Activated T-cell treated with anti-CD3 and anti-CD28 coated beads for 24 hours (primary cell): ENCODE data around the gene SLC6A15.

Experiments
- DNase-seq: peaks from one replicate; pipeline ENCODE4 v3.0.0-alpha.2; 2020; ENCODE audit warnings: low read depth

SLC6A15 gene

DNA sequence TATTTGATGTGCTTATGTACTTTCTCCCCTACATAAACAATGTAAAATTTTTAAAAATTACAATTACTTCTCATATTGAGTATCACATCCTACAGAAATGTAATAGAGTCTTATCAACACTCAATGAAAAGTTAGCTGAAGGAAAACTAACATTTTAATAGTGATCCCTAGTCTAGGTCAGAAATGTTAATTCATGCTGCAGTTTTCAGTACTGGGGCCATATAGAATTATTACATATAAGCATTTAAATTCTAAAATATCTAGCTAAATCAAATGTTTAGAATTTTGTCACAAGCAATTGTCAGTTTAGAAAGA, 37.8 kb downstream of the SLC6A15 start:
- no peak for DNase-seq

DNA sequence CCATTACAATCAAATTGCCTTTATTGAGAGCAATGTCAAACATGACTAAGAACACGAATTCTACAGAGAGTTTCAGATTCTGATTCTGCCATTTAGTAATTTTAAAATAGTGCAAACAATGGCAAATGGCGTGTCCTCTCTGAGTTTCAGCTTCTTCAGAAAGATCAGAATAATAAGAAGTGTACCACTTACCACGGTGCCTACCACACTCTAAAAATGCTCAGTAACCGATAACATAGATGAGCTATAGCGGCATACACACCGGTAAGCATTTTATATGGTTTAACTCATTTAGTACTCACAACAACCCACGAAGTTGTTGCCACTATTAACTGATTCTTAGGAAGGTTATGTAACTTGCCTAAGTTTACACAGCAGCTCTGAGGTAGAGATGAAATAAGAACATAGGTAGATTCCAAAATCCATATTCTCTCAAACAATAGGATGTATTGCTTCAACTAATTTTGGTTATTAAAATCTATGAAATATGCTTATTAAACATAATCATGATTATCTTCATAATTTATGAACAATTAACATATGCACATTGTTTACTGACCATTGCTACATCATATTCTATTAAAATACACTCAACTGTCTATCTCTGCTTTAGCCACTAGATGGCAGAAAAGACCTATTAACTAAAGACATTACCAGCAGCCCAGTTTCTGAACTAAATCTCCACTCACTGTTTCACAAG, 38.3 kb downstream of the SLC6A15 start:
- DNase-seq = no peak

DNA sequence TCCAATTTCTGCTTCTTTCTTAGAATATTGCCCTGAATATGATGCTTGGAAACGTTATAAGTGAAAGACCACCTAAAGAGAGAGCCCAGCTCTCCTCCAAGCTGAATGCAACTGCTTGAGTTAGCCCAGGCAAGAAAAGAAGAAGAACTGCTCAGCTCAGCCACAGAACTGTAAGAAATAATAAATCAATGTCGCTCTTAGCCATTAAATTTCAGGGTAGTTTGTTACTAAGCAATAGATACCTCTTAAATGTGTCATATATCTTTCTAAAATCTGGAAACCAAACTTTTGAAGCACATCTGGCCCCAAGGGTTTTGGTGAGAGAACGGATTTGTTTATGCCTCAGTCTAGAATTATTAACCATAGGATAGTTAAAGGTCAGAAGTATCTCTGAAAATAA, 50.4 kb downstream of the SLC6A15 start:
- no peak for DNase-seq

DNA sequence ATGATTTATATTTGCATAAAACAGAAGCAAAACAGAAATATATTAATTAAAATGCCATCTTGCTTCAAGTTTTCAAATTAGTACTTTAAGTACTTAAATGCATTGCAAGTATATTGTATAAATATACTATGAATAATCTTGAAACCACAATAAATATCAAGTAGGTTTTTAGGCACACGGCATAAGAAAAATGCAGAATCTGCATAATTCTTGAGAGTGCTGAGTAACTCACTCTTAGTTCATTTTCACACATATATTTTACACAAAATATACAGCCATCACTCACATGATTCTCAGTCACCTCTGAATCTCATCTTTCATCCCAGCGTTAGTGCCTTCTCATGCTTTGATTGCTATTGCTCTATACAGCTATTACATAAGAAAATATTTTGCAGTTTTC, 51.9 kb downstream of the SLC6A15 start:
- no peak for DNase-seq

DNA sequence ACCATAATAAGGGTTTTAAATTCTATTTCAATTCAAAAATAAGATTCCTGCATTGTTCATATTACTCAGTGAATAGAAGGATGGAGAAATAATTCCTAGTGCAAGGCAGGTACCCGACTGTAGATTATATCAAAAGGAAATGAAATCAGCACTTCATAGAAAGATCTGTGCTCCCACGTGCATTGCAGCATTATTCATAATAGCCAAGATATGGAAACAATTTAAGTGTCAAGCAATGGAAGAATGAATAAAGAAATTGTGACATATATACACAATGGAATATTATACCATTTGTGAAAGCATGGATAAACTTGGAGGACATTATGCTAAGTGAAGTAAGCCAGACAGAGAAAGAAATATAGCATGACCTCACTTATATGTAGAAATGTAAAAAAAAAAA, 53.8 kb downstream of the SLC6A15 start:
- DNase-seq = no peak

DNA sequence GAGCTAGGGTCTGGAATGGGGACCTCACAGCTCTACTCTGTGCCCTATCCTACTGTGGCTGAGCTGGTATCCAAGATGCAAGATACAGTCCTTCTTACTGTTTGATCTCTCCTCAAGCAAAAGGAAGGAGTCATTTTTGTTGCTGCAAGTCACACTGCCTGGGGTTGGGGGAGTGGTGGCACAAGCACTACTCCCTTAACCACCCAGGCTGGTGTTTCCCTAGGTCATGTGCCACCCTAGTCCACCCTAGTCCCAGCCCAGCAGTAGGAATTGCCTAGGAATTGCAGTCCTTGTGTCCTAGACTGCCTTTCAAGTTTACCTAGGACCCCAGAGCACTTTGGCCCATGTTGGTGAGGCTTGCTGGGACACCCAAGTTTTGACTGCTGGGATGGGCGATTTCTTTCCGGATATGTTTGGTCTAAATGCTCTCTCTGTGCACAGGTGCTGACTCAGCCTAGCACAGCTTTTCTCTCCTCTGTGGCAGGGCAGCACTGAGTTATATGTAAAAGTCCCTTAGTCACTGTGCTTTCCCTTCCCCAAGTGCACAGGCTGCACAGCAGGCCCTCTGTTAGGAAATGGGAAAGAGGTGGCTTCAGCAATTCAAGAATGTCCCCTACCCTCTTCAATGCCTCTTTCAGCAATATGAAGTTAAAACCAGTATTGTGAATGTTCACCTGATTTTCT, 54.9 kb downstream of the SLC6A15 start:
- DNase-seq = no peak

DNA sequence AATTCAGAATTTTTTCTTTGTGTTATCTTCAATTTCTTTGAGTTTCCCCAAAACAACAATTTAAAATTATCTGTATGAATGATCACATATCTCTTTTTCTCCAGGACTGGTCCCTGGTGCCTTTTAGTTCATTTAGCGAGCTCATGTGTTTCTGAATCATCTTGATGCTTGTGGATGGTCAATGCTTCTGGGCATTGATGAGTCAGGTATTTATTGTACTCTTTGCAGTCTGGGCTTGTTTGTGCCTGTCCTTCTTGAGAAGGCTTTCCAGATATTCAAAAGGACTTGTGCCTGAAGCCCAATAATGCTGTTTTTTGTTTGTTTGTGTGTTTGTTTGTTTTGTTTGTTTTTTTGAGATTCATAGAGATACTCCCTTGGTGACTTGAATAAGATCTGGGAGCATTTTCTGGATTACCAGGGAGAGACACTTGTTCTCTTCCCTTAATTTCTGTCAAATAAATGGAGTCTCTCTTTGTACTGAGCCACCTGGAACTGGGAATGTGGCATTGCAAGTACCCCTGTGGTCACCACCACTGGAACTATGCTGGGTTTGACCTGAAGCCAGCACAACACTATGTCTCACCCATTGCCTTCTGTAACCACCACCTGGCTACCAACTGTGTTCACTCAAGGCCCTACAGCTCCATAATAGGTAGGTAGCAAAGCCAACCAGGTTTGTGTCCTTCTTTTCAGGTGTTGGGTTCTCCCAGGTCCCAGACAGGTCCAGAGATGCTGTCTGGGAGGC, 56.3 kb downstream of the SLC6A15 start:
- DNase-seq = no peak

DNA sequence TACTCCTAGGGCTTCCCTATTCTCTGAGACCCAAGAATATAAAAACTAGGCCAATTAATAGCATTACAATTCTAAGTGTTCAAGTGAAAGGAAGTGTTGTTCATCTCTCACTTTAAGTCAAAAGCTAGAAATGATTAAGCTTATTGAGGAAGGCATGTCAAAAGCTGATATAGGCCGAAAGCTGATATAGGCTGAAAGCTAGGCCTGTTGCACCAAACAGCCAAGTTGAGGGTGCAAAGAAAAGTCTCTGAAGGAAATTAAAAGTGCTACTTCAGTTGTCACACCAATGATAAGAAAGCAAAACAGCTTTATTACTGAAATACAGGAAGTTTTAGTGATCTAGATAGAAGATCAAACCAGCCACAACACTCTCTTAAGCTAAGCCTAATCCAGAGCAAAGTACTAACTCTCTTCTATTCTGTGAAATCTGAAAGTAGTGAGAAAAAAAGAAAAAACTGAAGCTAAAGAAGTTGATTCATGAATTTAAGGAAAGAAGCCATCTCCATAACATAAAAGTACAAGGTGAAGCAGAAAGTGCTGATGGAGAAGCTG, 68.9 kb downstream of the SLC6A15 start:
- DNase-seq = no peak

DNA sequence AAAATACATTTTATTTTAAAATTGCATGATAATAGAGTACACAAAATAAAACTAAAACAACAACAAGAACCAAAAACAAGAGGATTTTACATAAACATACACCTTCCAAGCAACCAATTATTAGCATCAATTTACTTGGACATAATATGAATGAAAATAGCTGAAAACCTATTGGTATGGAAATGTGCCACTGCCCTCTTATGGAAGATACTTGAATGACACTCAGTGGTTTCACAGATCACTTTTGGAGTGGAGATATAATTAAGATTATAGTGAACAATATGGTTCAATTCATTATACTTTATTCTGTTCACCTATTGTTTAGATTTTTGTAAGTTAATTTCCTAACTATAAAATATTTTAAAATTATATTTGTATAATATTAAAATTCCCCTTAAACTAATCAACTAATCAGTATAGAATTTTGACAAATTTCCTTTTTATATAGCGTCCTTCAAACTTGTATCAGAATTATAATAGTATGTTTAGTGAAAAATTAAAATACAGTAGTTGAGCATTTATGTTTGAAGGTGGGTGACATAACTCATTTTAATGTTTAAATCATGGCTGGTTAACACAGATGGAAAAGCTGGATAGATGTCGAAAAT, 70.1 kb downstream of the SLC6A15 start:
- no peak for DNase-seq

DNA sequence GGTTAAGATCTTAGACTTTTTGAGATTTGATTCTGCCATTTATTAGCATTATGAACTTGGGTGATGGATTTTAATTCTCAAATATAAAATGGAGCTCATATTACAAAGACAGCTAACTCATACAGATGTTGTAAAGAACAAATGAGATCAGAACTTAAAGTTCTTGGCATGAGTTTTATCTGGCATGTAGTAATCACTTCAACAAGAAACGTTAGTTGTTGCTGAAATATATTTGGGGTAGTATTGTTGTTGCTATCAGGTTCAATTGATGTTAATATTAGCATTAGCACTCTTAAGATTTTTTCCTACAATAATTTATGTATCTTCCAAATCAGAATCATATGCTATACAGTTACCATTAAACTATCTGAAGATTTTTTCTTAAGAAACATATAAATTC, 71.0 kb downstream of the SLC6A15 start:
- no peak for DNase-seq

DNA sequence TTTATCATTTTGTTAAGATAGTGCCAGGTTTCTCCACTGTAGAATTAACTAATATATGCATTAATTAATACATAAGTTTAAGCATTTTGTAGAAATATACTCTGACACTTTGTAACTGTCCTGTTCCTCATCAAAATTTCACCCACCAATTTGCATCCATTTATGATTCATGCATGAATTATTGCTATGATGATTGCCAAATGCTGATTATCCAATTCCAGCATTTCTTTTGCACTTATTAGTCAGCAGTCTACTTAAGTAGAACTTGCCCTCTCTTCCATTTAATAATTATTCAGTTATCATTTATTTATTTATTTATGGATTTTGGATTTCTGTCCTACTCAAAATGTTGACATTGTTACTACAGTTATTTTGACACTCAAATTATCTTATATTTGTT, 72.2 kb downstream of the SLC6A15 start:
- DNase-seq = no peak

DNA sequence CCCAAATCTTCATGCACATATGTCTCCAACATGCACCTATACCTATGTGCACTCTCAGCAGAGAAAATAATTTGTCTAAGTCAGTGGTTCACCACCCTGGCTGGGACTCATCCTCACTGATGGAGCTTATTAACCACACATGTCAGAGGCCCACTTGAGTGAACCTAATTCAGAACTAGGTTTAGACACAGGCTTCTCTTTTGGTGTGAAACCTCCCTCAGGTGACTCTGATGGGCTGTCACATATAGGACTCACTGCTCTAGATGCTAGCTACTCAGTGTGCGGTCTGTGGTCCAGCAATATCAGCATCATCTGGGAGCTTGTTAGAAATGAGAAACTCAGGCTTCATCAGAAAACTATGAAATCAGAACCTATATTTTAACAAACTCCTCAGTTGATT, 85.7 kb downstream of the SLC6A15 start:
- DNase-seq = no peak

DNA sequence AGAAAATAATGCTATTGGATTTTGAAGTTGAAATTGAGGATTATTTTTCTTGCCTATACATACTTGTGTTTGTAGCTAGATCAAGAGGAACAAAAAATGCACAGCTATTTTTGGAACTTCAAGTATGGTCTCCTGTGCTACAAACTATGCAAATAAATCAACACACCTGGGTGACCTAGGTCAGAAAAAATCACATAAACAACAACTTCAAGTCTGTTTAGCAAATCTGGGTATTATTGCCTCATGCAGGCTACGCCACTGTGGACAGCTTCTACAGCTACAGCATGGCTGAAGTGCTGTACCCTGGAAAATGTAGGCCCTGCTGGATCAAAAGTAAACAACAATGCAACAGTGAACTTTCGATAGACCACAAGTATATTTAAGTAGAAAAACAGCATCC, 87.5 kb downstream of the SLC6A15 start:
- DNase-seq = no peak

DNA sequence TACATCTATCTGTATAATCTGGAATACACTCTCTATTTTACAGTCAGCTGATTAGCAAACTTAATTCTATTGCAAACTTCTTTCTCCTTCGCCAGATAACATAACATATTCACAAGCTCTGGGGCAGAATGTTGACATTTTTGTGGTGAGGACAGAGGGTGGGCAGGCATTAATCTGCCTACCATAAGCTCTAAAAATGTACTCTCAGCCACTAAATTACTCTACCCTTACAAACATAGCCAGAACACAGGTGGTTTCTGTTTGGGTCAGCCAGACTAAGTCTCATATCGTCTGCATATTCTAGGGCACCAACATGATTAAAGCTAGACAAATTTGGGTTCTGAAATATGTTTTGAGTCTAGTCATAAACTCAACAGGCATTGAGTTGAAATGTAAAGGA, 90.1 kb downstream of the SLC6A15 start:
- DNase-seq = no peak

DNA sequence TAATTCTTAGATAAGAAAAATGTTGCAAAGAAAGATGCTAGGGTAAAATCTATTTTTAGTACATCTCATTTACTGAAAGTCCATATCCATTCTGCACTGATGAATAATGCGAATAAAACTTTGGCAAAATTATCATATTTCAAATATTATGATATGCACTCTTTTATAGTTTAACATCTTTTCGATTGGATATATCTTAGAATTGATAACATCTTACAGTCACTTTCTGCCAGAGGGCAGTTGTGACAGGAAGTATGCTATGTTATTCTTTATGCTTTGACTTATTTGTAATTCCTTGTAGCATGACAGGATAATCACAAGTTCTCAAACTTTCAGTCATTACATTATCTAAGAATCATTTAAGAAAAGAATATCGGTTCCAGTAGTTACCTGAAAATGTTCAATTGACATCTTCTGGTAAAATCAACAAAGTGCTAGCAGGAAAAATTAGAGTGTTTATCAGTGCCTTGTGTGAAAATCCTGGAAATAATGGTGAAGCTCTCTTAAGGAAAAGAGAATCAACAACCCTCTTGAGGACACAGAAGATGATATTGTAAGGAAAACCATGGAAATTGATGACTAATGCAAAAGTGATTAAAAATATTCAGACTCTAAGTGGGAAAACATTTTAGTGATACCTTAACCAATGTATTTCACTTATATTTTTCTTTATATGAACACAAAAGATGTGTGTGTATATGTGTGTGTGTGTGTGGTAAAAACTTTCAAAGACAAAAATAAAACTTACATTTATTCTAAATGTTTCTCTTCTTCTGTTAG, 95.5 kb downstream of the SLC6A15 start:
- no peak for DNase-seq

DNA sequence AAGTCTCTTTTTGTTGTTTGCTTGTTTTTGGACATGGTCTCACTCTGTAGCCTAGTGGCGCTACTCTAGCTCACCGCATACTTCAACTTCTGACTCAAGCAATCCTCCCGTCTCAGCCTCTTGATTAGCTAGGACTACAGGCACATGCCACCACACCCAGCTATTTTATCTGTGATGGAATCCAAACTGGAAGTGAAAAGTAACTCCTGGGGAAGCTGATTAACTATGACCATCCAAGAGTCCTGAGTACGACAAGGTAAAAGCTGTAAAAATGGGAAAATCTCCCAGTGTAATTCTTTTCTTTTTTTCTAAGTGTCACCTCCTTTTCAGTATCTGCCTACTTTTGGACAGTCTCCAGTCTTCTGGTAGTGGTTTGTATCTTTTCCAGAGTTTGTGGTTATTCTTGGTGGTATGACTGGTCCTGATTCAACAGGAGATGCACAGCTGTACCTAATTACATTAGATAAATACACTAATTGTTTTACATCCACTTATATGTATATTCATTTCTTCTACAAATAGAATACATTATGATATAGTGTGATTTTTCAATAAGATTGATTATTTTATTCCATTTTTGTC, 97.8 kb downstream of the SLC6A15 start:
- no peak for DNase-seq

DNA sequence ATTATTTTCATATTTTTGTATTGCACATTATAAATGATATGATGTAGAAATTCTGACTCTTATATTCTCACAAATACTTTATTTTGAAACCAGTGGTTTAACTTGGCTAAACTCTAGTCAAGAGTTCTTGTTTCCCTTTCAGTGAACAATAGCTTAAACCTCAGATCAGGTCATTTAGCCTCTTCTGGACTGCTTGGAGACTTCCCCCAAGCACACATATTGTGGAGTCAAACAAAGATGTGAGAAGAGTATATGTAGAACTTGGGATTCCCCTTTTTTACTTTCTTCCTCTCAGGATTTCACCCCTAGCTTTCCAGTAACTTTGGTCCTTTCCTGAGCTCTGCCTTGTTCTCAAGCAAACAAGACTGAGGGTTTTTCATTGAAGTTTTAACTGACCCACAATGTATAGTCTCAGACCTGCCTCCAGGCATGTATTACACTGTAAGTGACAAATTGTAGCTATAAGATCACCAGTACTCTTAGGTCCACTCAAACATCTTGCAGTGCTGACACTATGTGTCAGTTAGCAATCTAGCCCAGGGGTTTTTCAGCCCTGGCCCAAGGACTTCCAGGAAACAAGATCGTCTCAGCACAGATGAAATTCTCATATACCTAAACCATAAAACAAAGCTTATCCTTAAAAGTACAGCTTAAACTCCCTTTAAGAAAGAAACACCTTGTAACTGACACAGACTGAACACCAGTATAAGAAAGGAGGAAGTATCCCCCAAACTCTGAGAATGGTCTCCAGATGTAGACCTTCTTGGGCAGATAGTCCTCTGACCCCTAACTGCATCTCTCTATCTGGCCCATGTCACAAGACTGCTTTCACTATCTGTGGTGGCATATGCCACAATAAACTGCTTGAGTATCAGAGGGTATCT, 98.6 kb downstream of the SLC6A15 start:
- DNase-seq = no peak

DNA sequence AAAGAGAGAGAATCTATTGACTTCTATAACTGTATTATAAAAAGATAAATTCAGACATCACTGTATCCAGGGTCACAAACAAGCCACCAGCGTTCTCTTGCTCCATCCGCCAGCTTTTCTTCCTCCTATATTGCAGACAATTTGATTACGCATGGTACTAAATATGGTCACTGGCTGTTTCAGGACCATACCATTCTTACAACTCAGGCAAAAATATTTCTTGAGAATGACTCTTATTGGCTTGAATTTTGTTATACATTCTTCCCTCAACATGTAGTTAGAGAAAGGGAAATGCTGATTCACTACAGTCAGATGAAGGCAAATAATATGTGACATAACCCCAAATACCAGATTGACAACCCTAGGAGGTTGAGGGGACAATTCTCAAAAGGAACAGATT, 101.3 kb downstream of the SLC6A15 start:
- DNase-seq = no peak

DNA sequence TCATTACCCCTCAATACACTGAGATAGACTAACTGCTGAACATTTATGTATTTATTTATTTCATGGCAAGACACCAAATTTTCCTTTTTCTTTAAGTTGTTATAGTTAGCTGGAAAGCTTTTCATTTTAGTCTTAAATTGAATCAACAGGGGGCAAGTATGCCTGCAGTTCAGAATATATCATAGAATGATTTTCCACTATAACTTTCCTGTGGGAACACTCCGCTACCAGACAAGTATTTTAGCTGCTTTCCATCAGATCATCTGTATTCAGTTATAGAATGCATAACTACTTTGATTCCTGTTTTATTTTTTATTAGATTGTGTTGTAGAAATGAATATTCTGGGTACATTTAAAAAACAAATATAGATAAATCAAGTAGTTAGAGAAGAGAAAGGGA, 102.0 kb downstream of the SLC6A15 start:
- no peak for DNase-seq
